K562 (cell line): ENCODE results near the gene CHD8. TPM values are rescaled to one million over a fixed set of nuclear protein-coding genes. Genes with fewer than 3 reads are reported as not detected.

ENCODE experiments used
- ATAC-seq: fragments of 200-7000 bp; cut with Tn5 transposase; 3 replicates; pipeline ENCODE4 v1.9.1; 2020; ENCODE audit warnings: moderate library complexity
- BruUV-seq: library from RNA; stranded (reverse); fragments of 400-500 nt; replicated peaks from 2 replicates; lab custom pipeline; 2021; lab: Mats Ljungman, UMichigan
- CTCF ChIA-PET: fragments of 300-600 bp; formaldehyde crosslinking; extraction: SDS; loops from one replicate; lab custom pipeline; 2021; ENCODE audit warnings: low intra/inter-chr PET ratio; lab: Yijun Ruan, JAX
- POLR2A ChIA-PET: fragments of 300-600, 350-650 bp; sonication (Branson Sonifier 250); formaldehyde crosslinking; extraction: SDS; loops from one replicate; lab custom pipeline; 2021; ENCODE audit warnings: antibody characterized with exemption, inconsistent platforms; lab: Yijun Ruan, JAX
- DNase-seq, 4 experiments: peaks; one replicate each; pipeline versions ENCODE4 v3.0.0 to v3.0.0-alpha.2; 2011 to 2018; ENCODE audit warnings: low spot score in 3 of 4, mixed read lengths in 3 of 4; ENCODE audit errors: extremely low read depth in 1 of 4
- FAIRE-seq: peaks from 2 replicates; lab custom pipeline; 2011; peaks lifted over from hg19 to GRCh38; lab: Jason Lieb, UNC
- H2AFZ ChIP-seq: 2 replicates; pipeline ENCODE4 v1.6.0; 2011; ENCODE audit warnings: low read depth, low read length, control low read depth, inconsistent platforms
- H3K27ac ChIP-seq: fragments of 200-600 bp; 3 replicates; pipeline ENCODE4 v1.8.0; 2011; ENCODE audit warnings: low read depth, mild to moderate bottlenecking, control low read depth, inconsistent platforms, low read length, moderate library complexity, mixed read lengths; ENCODE audit errors: extremely low read depth
- H3K27me3 ChIP-seq, 2 experiments: fragments of 300-600 bp in 1 of 2; 2 replicates in 1 of 2; 3 replicates in 1 of 2; pipeline versions ENCODE4 v1.6.0 to v1.8.0; 2011; ENCODE audit warnings: inconsistent platforms in 2 of 2, low read length in 2 of 2, mild to moderate bottlenecking in 1 of 2, mixed read lengths in 1 of 2, moderate library complexity in 1 of 2; ENCODE audit not compliant: control insufficient read depth in 2 of 2, insufficient read depth in 2 of 2
- H3K36me3 ChIP-seq: fragments of 300-600 bp; 3 replicates; pipeline ENCODE4 v1.8.0; 2011; ENCODE audit warnings: mild to moderate bottlenecking, low read length, inconsistent platforms; ENCODE audit not compliant: control insufficient read depth, insufficient read depth
- H3K4me1 ChIP-seq, 2 experiments: fragments of 200-600 bp in 1 of 2; replicated peaks in 1 of 2; 2 replicates in 1 of 2; 3 replicates in 1 of 2; pipeline versions ENCODE4 v1.5.1 to v1.8.0; 2011; ENCODE audit warnings: inconsistent platforms in 2 of 2, low read length in 2 of 2, mild to moderate bottlenecking in 1 of 2, mixed read lengths in 1 of 2, moderate library complexity in 1 of 2; ENCODE audit not compliant: control insufficient read depth in 2 of 2, insufficient read depth in 2 of 2
- H3K4me2 ChIP-seq: 2 replicates; pipeline ENCODE4 v1.6.1; 2011; ENCODE audit warnings: low read length, control low read depth, inconsistent platforms, mixed read lengths; ENCODE audit not compliant: insufficient read depth
- H3K4me3 ChIP-seq: fragments of 200-600 bp; sonication (generic), shearing (Covaris generic); 2 replicates; pipeline ENCODE4 v1.5.1; 2016; ENCODE audit warnings: control low read depth, inconsistent platforms
- H3K79me2 ChIP-seq: fragments of 200-600 bp; 3 replicates; pipeline ENCODE4 v1.8.0; 2011; ENCODE audit warnings: low read length, inconsistent platforms; ENCODE audit not compliant: control insufficient read depth, insufficient read depth
- H3K9ac ChIP-seq, 2 experiments: 2 replicates each; pipeline versions ENCODE4 v1.6.0 to v1.6.1; 2011; ENCODE audit warnings: low read depth in 2 of 2, low read length in 2 of 2, control low read depth in 1 of 2, inconsistent platforms in 1 of 2, mild to moderate bottlenecking in 1 of 2, mixed read lengths in 1 of 2; ENCODE audit not compliant: insufficient read depth in 1 of 2
- H3K9me1 ChIP-seq: one replicate; pipeline ENCODE4 v1.6.0; 2011; ENCODE audit warnings: inconsistent platforms, mild to moderate bottlenecking, low read length, moderate library complexity; ENCODE audit not compliant: control insufficient read depth, insufficient read depth
- H3K9me3 ChIP-seq: replicated peaks from 2 replicates; pipeline ENCODE4 v1.5.1; 2011; ENCODE audit warnings: low read depth, low read length, inconsistent platforms; ENCODE audit not compliant: control insufficient read depth, insufficient read depth
- H4K20me1 ChIP-seq: replicated peaks from 2 replicates; pipeline ENCODE4 v1.6.1; 2011; ENCODE audit warnings: low read length, inconsistent platforms, mixed read lengths; ENCODE audit not compliant: control insufficient read depth, insufficient read depth
- CBFA2T3 ChIP-seq: fragments of 450-650 bp; IDR thresholded peaks from 2 replicates; pipeline ENCODE4 v1.6.1; 2017
- CCNT2 ChIP-seq: IDR thresholded peaks from 2 replicates; pipeline ENCODE4 v1.6.1; 2011; ENCODE audit warnings: borderline replicate concordance, low read depth, mild to moderate bottlenecking, moderate library complexity, mixed read lengths, low read length; ENCODE audit not compliant: insufficient read length; ENCODE audit errors: extremely low read depth
- DPF2 ChIP-seq: fragments of 450-650 bp; IDR thresholded peaks from 2 replicates; pipeline ENCODE4 v1.6.1; 2016
- HMG20B ChIP-seq: fragments of 250-450 bp; sonication (Bioruptor Pico); IDR thresholded peaks from 2 replicates; pipeline ENCODE4 v1.5.0; 2021; ENCODE audit warnings: mild to moderate bottlenecking
- PHB2 ChIP-seq: fragments of 450-650 bp; IDR thresholded peaks from 2 replicates; pipeline ENCODE4 v1.6.1; 2017; ENCODE audit warnings: low read depth
- PYGO2 ChIP-seq: fragments of 450-650 bp; IDR thresholded peaks from 2 replicates; pipeline ENCODE4 v1.6.1; 2016; ENCODE audit warnings: mild to moderate bottlenecking, missing genetic modification characterization, moderate library complexity, missing compliant biosample characterization
- SMC3 ChIP-seq: conservative IDR thresholded peaks from 2 replicates; pipeline ENCODE4 v1.6.1; 2011; ENCODE audit warnings: low read depth, low read length, improper control_type of control experiment; ENCODE audit not compliant: insufficient read depth
- TCF7 ChIP-seq: sonication (generic); IDR thresholded peaks from 2 replicates; pipeline ENCODE4 v1.6.1; 2016; ENCODE audit warnings: antibody characterized with exemption, borderline replicate concordance
- ZBTB17 ChIP-seq: fragments of 450-650 bp; formaldehyde crosslinking; IDR thresholded peaks from 2 replicates; pipeline ENCODE4 v1.4.0; 2020; ENCODE audit warnings: mild to moderate bottlenecking
- ZNF133 ChIP-seq: fragments of 250-450 bp; sonication (Bioruptor Pico); IDR thresholded peaks from 2 replicates; pipeline ENCODE4 v1.4.0; 2020; ENCODE audit warnings: mild to moderate bottlenecking
- ZNF212 ChIP-seq: fragments of 450-650 bp; formaldehyde crosslinking; IDR thresholded peaks from 2 replicates; pipeline ENCODE4 v1.4.0; 2020; ENCODE audit warnings: mild to moderate bottlenecking
- ZNF717 ChIP-seq: fragments of 250-450 bp; sonication (Bioruptor Pico); IDR thresholded peaks from 2 replicates; pipeline ENCODE4 v1.5.0; 2021
- ZNF764 ChIP-seq: fragments of 250-450 bp; sonication (Bioruptor Pico); IDR thresholded peaks from 2 replicates; pipeline ENCODE4 v1.4.0; 2020; ENCODE audit warnings: low read depth, mild to moderate bottlenecking, moderate library complexity
- ZZZ3 ChIP-seq: fragments of 450-650 bp; IDR thresholded peaks from 2 replicates; pipeline ENCODE4 v1.6.1; 2016; ENCODE audit warnings: antibody characterized with exemption, mild to moderate bottlenecking, moderate library complexity
- WGBS: fragments of 100-300 bp; shearing (Covaris generic); methylation state at CpG from one replicate; pipeline ENCODE4 v1.1.6; 2016; ENCODE audit warnings: low coverage, mixed read lengths; ENCODE audit not compliant: insufficient coverage; ENCODE audit errors: missing lambda C conversion rate; 5-methylcytosine and 5-hydroxymethylcytosine counted together
- in situ Hi-C: fragments of 300-500 bp; cut with MboI; formaldehyde crosslinking; loops from 4 replicates; pipeline ENCODE4 v1.15.0; 2018; ENCODE audit warnings: inconsistent platforms, mixed read lengths
- intact Hi-C: fragments of 100-400 bp; cut with micrococcal nuclease; formaldehyde crosslinking; loops from 2 replicates; pipeline ENCODE4 v1.14.2; 2022
- polyA plus RNA-seq, 8 experiments: library from polyadenylated mRNA; depleted of rRNA in 4 of 8; stranded (reverse) in 5 of 8; unstranded in 3 of 8; fragments of >200 nt; fragmentation: Nextera tagmentation in 2 of 8; fragmentation: Illumina TruSeq in 1 of 8; extraction: Ambion mirVana in 2 of 8; extraction: Trizol in 1 of 8; gene quantifications; 2 replicates each; pipeline versions ENCODE4 v1.2.1 to v1.2.3, GENCODE V29; 2011 to 2014; ENCODE audit warnings: inconsistent platforms in 1 of 8, missing spikeins in 1 of 8
- total RNA-seq, 7 experiments: library from RNA; depleted of rRNA in 6 of 7; stranded (reverse); fragments of >200 nt in 6 of 7; fragmentation: Illumina TruSeq in 2 of 7; extraction: Trizol in 2 of 7; gene quantifications; 2 replicates each; pipeline versions ENCODE4 v1.2.1 to v1.2.3, GENCODE V29; 2011 to 2021; ENCODE audit warnings: low replicate concordance in 1 of 7
- TF ChIP-seq, protein P1 (sequence below): IDR thresholded peaks from 2 replicates; pipeline ENCODE4 v1.6.1; 2014; ENCODE audit warnings: antibody characterized with exemption
- TF ChIP-seq, protein P2 (sequence below): fragments of 450-650 bp; formaldehyde crosslinking; conservative IDR thresholded peaks from 2 replicates; pipeline ENCODE4 v1.4.0; 2022; ENCODE audit warnings: mild to moderate bottlenecking, missing genetic modification characterization
- TF ChIP-seq, protein P3 (sequence below): fragments of 250-450 bp; sonication (Bioruptor Pico); IDR thresholded peaks from 2 replicates; pipeline ENCODE4 v1.4.0; 2020; ENCODE audit warnings: mild to moderate bottlenecking, moderate library complexity, borderline replicate concordance

CHD8 gene
- total and polyA plus RNA-seq, 9 of the 15 experiments (the other 6 are each of a cell fraction or from before 2014, with no cell fraction given) = 11.1 to 51.2 (median 32.8) TPM

DNA sequence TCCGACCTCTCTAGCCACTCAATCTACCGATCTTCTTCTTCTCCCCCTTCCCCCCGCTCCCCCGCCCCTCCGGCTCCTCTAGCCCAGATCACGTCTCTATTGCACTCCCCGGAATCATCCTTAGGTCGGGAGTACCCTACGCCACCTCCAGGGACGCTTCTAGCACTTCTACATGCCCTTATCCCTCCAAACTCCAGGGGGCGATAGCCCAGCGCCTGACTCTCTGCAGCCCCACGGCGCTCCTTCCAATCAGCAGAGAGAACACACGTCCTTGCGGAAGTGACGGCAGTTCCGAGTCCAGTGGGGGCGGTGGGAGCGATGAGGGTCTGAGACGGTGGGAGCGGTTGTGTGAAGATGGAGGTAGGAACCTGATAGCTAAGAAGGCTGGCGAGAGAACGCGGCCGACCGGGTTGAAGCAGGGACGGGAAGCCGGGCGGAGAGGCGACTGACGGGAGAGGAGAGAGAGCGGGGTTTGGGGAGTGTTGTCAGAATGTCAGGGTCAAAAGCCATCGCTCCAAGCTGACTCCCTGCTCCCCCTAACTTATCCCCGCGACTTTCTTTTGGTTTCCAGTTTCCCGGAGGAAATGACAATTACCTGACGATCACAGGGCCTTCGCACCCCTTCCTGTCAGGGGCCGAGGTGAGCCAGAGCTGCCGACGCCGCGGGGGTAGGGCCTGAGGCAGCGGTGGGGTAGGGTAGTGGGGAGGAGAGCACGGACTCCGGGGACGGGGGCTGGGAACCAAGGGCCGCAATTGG is 21.2 kb upstream of the CHD8 start, which contains the start of the genes RAB2B and TOX4:
RAB2B (minus strand) TSS at position 35 of the 757 bp plus-strand sequence. CDS start 87 bp downstream, outside the sequence.
TOX4 (plus strand) TSS at position 271 of the 757 bp plus-strand sequence; CDS start at position 355, 84 bp downstream.
- ChIA-PET POLR2A (interaction anchor here (0.6 to 1.8 kb wide), 10 partner anchors 13 to 1423 kb away, joined by 3 to 7 read pairs (median 4); partner anchors contain the start of genes CHD8 and METTL3), CTCF (interaction anchor here (0.7 to 1.3 kb wide), 2 partner anchors 21 to 81 kb away, joined by 3 to 5 read pairs; no protein-coding TSS in a partner anchor)
- Histone ChIP-seq H3K4me1 (peaks cover 0 to 4% of the 10 kb centered on the region in 2 experiments; a peak in 1 of 5 replicates), H2AFZ (peak within 1 kb of the TSS; percentile 83), H3K9me1 (no peaks in the 10 kb centered on the region), H3K79me2 (peaks cover 29% of the 10 kb centered on the region), H3K4me2 (peak within 1 kb of the TSS; percentile 85), H3K27ac (peak within 1 kb of the TSS; percentile 83), H3K27me3 (no peaks in the 10 kb centered on the region), H3K4me3 (peak within 1 kb of the TSS; percentile 74), H3K9me3 (no peaks in the 10 kb centered on the region), H4K20me1 (no peaks in the 10 kb centered on the region), H3K9ac (peak within 1 kb of the TSS; percentile 84 to 97), H3K36me3 (peaks cover 18% of the 10 kb centered on the region; the same call in 2 of the 3 replicates)
- no TSS peak for BruUV-seq
- in situ Hi-C loops (no loop called here), intact Hi-C loops (loop anchor here (1.0 to 2.0 kb wide), 2 partner anchors 21 to 34 kb away; partner anchors contain the start of genes CHD8 and METTL3)
- WGBS = under 1% methylated on average over 40 of the region's 49 CpGs
- FAIRE-seq (peak; percentile 94), DNase-seq (peak; percentile 79 to 96 (median 84)), ATAC-seq (peak; percentile 98)
- no peak for TF ChIP-seq CBFA2T3
- no peak for TF ChIP-seq HMG20B (CRISPR knock-in tag)
- no peak for TF ChIP-seq ZZZ3
- TF ChIP-seq, protein P1, sequence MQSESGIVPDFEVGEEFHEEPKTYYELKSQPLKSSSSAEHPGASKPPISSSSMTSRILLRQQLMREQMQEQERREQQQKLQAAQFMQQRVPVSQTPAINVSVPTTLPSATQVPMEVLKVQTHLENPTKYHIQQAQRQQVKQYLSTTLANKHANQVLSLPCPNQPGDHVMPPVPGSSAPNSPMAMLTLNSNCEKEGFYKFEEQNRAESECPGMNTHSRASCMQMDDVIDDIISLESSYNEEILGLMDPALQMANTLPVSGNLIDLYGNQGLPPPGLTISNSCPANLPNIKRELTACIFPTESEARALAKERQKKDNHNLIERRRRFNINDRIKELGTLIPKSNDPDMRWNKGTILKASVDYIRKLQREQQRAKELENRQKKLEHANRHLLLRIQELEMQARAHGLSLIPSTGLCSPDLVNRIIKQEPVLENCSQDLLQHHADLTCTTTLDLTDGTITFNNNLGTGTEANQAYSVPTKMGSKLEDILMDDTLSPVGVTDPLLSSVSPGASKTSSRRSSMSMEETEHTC = no peak
- TF ChIP-seq, protein P2, sequence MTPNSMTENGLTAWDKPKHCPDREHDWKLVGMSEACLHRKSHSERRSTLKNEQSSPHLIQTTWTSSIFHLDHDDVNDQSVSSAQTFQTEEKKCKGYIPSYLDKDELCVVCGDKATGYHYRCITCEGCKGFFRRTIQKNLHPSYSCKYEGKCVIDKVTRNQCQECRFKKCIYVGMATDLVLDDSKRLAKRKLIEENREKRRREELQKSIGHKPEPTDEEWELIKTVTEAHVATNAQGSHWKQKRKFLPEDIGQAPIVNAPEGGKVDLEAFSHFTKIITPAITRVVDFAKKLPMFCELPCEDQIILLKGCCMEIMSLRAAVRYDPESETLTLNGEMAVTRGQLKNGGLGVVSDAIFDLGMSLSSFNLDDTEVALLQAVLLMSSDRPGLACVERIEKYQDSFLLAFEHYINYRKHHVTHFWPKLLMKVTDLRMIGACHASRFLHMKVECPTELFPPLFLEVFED (CRISPR knock-in tag) = peak; percentile 67; the same call in 1 of the 2 replicates
- 0 out of 2 replicates have a peak, but pooled peaks have one; percentile 21 for TF ChIP-seq DPF2
- TF ChIP-seq CCNT2 = no peak
- TF ChIP-seq SMC3 = peak; percentile 52
- TF ChIP-seq TCF7 = no peak
- TF ChIP-seq ZNF212 (CRISPR knock-in tag) = no peak
- no peak for TF ChIP-seq ZNF717
- no peak for TF ChIP-seq ZBTB17 (CRISPR knock-in tag)
- TF ChIP-seq ZNF764 (CRISPR knock-in tag) = no peak
- TF ChIP-seq PHB2 = no peak
- TF ChIP-seq, protein P3, sequence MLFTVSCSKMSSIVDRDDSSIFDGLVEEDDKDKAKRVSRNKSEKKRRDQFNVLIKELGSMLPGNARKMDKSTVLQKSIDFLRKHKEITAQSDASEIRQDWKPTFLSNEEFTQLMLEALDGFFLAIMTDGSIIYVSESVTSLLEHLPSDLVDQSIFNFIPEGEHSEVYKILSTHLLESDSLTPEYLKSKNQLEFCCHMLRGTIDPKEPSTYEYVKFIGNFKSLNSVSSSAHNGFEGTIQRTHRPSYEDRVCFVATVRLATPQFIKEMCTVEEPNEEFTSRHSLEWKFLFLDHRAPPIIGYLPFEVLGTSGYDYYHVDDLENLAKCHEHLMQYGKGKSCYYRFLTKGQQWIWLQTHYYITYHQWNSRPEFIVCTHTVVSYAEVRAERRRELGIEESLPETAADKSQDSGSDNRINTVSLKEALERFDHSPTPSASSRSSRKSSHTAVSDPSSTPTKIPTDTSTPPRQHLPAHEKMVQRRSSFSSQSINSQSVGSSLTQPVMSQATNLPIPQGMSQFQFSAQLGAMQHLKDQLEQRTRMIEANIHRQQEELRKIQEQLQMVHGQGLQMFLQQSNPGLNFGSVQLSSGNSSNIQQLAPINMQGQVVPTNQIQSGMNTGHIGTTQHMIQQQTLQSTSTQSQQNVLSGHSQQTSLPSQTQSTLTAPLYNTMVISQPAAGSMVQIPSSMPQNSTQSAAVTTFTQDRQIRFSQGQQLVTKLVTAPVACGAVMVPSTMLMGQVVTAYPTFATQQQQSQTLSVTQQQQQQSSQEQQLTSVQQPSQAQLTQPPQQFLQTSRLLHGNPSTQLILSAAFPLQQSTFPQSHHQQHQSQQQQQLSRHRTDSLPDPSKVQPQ = no peak
- no peak for TF ChIP-seq PYGO2
- TF ChIP-seq ZNF133 (CRISPR knock-in tag) = no peak
